OCI-LY1 (cell line): Measurements from ENCODE around the gene DISP1.

ENCODE experiments used
- EZH2 ChIP-seq: fragments of 200-600 bp; sonication (generic), shearing (Covaris generic); IDR thresholded peaks from 2 replicates; pipeline ENCODE4 v1.8.0; 2017; ENCODE audit warnings: borderline replicate concordance, mixed run types, mild to moderate bottlenecking, antibody characterized with exemption, low read length, moderate library complexity, mixed read lengths
- TF ChIP-seq, protein P1 (sequence below): fragments of 200-600 bp; sonication (generic), shearing (Covaris generic); IDR thresholded peaks from 2 replicates; pipeline ENCODE4 v1.5.1; 2017; ENCODE audit warnings: mild to moderate bottlenecking, antibody characterized with exemption, low read length, moderate library complexity, mixed read lengths

DNA sequence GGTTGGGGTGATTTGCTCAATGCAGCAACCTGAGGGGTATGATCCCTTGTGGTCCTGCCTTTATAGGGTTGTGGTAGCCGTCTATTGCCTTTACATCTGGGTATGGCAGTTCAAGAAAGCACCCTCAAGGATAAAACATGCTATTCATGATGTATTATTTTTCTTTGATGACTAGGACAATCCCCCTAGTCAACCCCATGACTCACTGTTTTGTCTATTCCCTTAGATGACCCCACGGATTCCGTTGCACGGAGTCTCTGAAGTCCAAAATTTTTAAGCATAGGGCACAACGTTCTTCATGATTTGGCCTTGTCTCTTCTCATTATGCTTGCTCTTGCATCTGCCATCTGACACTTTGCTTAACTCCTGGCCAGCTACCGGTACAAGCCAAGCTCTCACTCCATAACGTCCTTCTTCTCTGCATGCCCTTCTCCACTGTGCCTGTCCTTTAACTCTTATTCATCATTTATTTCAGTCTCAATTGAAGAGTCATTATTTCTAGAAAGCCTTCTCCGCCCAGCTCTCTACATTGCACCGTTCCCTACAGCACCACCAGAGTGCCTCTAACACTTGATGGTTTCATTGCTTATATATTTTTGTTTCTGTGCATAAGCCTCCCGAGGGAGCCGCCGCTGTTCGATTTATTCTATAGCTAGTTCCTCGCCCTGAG is 838 bp upstream of the DISP1 start:
- TF ChIP-seq EZH2: no peak
- TF ChIP-seq, protein P1, sequence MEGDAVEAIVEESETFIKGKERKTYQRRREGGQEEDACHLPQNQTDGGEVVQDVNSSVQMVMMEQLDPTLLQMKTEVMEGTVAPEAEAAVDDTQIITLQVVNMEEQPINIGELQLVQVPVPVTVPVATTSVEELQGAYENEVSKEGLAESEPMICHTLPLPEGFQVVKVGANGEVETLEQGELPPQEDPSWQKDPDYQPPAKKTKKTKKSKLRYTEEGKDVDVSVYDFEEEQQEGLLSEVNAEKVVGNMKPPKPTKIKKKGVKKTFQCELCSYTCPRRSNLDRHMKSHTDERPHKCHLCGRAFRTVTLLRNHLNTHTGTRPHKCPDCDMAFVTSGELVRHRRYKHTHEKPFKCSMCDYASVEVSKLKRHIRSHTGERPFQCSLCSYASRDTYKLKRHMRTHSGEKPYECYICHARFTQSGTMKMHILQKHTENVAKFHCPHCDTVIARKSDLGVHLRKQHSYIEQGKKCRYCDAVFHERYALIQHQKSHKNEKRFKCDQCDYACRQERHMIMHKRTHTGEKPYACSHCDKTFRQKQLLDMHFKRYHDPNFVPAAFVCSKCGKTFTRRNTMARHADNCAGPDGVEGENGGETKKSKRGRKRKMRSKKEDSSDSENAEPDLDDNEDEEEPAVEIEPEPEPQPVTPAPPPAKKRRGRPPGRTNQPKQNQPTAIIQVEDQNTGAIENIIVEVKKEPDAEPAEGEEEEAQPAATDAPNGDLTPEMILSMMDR: no peak
